HG03342 (cell line): Measurements from ENCODE around the gene DNAJC7.
A peak's percentile ranks its signal among the peaks of the same experiment; 100 is the strongest.
"Not testable (repeated sequence)": the region's sequence is repeated elsewhere in the genome, so short reads cannot be mapped to it uniquely, and the experiment has no call there.

Experiments
- ATAC-seq: cut with Tn5 transposase; IDR thresholded peaks from one replicate; pipeline ENCODE4 v1.9.1; 2021; ENCODE audit warnings: mild to moderate bottlenecking, moderate library complexity; ENCODE audit not compliant: unreplicated experiment

DNAJC7 gene

DNA sequence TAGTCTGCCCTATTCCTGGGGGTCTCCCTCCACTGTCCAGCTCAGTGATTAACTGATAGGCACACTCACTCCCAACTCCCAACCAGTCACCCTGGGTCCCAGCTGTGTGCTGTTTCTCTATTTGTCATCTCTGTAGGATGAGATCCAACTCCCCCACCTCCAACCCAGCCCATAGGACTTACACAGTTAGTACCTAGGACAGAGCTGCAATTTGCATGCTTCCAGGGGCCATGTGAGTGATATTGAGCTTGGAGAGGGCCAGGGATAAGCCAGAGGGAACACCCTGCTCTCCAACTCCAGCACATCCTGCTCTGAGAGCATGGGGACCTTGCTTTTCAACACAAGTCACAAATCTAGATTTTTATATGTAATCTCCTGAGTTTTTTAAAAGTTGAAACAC is 24.4 kb upstream of the DNAJC7 start:
- ATAC-seq = no peak

DNA sequence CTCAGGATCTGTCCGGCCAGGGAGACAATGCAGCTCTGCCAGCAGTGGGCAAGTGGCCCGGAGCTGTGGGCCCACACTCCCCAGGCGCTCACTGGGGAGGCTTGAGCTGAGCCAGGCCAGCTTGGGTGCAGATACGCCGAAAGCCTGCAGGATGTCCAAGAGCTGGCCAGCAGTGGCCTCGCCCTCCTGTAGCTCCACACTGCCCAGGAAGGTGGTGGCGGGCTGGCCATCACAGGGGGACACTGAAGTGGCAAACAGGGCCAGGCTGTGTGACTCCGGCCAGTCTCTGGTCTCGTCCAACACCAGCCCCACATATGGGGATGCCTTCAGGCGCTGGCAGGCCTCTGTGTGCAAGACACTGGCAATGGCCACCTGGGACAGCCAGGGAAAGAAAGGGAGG is 23.6 kb upstream of the DNAJC7 start:
- ATAC-seq = no peak

DNA sequence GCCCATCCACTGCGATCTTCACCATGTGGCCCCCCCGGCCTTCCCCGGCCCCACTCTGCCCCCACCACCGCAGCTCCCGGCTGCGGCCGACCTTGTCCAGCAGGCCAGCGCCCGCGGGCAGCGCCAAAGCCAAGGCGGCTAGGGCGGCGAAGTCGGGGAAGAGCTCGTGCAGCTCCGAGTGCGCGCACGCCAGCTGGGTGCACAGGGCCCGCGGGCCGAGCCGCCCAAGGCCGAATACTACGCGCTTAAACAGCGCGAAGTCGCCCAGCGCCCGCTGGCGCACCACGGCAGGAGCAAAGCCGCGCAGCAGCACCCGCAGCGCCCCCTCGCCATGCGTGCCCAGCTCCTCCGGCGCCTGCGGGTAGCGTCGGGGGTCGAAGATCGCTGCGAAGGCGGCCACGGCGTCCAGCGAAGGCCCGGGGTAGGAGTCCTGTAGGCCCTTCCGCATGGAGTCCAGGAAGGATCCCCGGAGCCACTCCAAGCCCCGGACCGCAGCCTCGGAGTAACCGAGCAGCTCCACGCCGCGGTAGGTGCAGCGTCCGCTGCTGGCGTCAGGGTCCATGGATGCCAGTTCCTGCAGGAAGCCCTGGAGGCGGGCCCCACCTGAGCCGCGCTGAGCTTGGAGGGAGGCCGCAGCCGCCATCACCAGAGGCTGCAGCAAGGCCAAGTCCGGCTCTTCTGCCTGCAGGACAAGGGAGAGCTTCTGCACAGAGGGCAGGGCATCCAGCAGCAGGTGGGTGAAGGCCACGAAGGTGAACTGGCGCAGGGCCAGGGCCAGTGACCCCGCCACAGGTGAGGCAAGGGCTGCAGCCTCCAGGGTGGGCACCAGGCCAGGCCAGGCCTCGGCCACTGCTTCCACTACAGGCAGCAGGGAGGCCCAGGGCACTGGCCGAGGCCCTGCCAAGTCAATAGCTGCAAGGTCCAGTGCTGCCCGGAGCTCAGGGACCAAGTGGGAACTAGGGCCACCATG is 22.8 kb upstream of the DNAJC7 start:
- no peak for ATAC-seq

DNA sequence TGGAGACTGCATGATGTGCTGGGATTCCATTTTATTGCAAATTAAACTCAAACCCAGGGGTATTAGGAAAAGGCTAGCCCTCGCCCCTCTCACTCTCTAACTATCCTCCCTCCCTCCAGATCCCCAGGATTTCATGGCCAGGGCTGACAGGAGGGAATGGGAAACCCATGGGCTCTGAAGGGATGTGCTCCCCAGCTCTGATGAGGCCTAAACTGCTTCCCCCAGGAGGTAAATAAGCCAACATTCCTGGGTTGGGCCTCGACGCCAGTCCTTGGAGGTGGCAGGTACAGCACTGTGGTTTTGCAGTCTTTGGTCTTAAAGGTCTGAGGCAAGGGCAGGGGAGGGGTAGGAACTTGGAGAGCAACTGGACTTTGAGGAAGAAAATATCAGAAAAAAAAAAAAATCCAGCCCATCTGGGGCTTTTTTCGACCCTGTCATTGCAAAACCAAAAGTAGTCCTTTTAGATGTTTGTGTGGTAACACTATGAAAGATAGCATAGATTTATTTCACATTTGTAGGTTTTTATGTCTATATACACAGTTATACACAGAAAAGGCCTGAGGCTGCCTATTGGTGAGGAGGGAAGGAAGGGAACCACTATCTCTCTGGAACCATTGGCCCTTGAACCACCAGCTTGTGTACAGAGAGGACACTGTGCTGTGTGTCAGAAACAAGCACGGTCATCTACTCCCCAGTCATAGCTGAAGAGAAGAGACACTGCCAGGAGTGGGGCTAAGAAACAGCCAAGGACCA is 21.2 kb upstream of the DNAJC7 start:
- ATAC-seq = no peak

DNA sequence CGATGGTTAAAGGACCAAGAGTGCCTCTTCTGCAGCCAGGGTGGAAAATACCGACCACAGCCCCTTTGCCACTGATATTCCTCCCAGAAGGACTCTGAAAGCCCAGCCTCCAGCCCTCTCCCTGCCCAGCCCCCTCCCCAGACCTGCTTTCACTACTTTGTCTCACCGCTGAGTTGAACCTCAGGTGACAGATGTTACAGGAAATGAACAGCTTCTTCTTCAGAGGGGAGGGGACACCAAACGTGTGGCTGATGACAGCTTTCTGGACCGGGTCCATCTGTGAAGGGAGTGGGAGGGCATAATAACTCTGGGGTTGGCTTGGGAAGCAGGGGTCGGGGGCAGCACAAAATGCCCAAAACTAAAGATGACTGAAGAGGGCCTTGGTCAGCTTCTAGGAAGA is 16.8 kb upstream of the DNAJC7 start:
- no peak for ATAC-seq

DNA sequence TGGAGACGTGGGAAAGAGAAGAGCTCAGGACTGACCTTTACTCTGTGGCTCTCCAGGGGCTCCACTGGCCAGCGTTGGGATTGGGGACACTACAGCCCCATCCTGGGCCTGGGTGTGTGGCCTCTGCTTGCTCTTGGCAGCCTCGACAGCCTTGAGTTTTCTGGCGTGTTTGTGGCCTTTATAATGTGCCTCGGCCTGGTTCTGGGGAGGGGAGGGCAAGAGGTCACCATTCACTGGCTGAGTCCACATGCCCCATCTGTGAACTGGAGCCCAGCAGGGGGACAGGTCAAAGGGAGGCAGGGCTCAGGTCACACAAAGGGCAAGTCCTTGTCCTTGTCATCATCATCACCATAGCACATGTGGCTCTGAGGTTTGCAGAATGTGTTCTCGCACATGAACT is 14.3 kb upstream of the DNAJC7 start:
- ATAC-seq = no peak

DNA sequence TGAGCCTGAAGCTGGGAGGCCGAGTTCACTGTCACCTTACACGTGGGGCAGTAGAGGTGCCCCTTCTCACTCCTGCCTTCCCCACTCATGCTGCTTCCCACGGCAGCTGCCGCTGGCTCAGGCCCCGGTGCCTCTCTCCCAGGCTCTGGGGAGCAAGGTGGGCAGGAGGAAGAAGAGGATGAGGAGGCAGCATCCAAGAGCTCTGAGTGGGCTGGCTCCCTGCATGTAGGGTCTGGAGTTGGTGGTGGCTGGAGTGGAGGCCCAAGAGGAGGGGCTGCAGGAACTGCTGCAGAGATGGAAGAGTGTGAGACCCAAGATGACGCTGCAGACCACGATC is 11.5 kb upstream of the DNAJC7 start:
- no peak for ATAC-seq

DNA sequence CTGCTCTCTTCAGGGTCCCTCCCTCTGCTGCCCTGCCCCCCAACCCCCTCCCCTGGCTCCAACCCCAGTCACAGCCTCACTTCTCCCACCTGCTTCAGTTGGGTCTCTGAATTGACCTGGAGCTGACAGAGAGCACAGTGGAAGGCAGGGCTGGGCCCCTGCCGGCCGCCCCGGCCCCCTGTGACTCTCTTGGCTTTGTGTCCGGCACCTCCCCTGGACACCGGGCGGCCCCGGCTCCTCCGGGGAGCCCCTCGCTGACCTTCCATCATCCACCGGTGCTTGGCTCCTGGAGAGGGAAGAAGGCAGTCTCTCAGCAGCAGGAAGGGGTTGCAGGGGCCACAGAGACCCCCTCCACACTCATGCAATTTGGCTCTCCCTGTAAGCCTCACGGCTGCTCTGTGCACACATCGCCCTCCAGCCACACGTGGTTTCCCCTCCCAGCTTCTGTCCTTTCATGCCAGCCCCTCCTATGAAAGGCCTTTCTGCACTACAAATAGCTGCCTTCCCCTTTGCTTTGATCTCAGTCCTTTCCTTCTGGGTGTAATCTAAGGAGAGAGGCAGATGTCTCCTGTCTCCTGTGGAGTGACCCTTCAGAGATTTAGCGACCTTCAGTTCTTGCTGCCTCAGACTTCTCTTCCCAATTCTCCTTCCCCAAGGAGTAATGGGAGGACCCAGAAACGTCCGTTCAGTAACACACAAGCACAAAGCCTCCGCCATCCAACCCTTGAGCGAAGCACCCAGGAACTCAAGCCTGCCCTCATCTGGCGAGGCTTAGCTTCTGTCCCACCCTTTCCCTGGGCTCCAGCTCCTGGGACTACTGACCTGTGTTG is 10.9 kb upstream of the DNAJC7 start:
- ATAC-seq = no peak

DNA sequence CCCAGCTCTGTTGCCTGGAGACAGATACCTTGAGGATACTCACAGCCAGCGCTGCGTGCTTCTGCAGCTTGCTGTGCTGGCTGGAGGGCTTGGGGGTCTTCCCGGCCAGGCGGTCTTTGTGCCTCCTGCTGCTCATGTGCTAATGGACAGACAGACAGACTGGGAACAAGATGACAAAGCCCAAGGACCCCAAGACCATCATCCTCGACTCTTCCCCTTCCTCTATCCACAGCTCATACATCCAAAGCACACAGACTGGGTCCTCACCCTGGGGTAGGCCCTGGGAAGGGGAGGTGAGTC is 10.3 kb upstream of the DNAJC7 start:
- ATAC-seq = no peak

DNA sequence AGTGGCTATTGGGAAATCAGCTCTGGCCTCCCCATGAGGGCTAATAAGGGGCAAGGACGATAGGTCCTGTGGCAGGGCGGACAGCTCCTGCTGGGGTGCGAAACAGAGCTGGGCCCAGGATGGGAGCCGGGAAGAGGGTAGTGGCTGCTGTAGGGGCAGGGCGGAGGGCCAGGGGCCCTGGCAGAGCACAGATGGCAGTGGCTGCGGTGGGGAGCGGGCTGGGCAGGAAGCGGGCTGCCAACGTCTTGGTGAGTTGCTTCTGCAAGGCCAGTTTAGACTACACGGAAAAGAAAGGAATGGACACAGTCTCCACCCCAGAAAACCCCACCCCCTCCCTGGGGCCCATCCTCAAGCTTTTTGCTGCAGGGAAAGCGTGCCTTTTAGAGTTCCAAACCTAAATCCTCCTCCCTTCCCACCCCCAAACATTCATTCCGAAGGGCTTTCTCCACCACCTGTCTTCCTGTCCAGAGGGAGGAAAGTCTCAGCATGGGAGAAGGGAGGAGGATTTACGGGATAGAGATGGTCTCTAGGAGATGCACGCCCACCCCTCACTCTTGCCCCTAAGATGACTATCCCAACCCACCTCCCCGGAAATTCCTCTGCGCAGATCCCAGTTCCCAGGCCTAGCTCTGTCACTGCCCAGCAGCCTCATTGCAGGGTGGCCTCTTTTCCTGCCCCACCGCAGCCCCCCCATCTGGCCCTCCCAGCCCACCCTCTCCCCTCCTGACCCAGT is 9.8 kb upstream of the DNAJC7 start:
- ATAC-seq = no peak

DNA sequence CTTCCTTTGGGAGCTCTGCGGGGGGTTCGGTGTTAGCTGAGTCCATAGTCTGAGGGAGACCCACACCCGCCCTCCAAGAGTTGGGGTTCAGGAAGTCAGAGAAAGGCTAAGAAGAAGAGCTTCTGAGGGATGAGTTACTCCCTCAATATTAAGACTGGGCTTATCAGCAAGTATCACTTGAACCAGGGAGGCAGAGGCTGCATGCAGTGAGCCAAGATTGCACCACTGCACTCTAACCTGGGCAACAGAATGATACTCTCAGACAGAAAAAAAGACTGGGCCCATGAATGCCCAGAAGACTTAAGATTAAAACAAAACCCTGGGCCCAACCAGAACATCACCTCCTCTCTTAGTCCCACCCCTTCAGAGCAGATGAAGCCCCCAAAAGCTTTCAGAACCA is 8.7 kb upstream of the DNAJC7 start:
- no peak for ATAC-seq

DNA sequence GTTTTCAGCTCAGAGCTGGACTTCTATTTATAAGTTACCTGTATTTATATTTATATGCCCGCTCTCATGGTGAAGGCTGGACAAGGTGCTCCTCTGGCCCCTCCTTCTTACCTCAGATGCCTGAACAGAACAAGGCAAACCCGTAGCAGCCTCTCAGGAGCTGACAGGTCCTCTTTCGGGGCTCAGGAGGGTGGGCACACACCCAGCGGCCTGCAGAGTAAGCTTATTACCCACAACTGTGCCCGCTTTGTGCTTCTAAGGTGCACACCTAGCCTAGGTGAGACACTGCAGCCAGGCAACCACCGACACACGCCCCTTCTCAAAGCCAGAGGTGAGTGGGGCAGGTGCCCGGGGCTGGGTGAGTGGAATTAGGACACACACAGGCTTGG is 7.9 kb upstream of the DNAJC7 start:
- no peak for ATAC-seq

DNA sequence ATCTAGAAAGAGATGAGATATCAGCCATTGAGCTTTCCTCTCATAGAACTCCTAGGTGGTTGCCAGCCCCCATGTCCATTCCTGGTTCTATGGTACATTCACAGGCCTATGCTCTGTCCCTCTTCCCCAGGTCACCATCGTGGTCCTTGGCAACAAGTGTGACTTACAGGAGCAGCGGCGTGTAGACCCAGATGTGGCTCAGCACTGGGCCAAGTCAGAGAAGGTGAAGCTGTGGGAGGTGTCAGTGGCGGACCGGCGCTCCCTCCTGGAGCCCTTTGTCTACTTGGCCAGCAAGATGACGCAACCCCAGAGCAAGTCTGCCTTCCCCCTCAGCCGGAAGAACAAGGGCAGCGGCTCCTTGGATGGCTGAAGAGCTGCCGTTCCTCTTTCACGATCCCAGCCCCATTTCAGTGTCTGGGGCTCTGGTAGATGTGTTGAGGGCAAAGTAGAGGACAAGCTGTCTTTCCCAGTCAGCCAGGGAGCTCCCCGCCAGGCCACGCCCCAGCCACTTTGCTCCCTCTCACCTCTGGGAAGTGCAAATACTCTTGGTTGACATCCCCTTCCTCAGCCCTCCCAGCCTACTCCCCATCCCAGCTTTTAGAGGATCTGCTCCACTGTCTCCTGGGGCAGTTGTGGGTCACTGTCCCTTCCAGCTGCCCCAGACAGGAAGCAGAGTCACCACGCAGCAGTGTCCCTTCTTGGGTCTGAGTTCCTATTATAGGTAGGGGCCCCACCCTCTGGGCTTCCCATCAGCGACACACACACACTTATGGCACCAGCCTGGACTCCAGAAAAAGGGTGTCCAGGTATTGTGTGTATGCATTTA is 6.5 kb upstream of the DNAJC7 start:
- ATAC-seq = no peak

DNA sequence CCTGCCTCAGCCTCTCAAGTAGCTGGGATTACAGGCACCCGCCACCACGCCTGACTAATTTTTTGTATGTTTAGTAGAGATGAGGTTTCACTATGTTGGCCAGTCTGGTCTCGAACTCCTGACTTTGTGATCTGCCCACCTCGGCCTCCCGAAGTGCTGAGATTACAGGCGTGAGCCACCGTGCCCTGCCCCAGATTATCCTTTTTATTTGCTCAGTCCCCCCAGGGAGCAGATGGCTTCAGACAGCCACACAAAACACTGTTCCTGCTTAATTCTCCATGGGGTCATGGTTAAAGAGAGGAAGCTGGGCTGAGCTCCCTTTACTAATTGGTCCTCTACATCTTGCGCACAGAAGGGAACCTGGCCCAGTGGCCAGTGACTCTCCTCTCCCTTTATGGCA is 3.6 kb upstream of the DNAJC7 start:
- not testable (repeated sequence) for ATAC-seq

DNA sequence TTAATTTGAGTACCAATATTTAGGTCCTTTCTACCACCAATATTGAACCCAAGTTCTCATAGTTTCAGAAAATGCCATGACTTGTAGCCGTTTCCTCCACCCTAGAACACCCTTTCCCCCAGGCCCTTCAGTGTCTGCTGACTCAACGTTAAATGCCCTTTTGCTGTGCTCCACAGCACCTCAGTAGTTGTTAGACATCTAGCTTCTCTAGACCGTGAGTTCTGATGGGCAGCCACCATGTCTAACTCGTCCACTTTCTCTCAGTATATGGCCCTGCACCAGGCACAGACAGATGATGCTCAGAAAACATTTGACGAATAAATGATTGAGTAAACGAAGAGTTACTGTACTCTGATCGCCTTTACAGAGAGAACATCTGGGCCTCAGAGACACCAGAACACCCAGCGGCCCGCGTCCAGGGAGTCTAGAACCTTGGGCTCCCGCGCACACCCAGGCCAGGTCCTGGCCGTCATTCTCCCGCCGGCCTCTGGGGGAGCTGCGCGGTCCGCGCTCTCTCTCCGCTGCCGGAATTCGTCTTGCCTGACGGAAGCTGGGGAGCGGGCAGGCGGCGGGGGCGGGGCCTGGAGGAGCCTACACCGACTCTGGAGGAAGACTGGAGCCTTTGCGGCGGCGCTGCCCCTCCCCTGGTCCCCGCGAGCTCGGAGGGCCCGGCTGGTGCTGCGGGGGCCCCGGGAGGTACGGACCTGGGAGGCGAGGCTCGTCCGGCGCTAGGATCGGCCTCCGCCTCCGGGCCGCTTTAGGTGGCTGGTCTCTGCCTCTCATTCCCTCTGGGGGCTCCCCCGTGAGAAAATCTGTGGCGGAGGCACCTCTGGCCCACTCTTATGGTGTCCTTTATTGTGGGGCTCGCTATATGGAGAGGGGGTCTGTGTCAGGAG is 2.5 kb upstream of the DNAJC7 start, which contains the start of gene NKIRAS2:
Gene NKIRAS2 (plus strand): TSS at position 582 of the 896 bp plus-strand sequence. CDS start 1,488 bp downstream, outside the sequence.
- ATAC-seq = peak; percentile 61

DNA sequence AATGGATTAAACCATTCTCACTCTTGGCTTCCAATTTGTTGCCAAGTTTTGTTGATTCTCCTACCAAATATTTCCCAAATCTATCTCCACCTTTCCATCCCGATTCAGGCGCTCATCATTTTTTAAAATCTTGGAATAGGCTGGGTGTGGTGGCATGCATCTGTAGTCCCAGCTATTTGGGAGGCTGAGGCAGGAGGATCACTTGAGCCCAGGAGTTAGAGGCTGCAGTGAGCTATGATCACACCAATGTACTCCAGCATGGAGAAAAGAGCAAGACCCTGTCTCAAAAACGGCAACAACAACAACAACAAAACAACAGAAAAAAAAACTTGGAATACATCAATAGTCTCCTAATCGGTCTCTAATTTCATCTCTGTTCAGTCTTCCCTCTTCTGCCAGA is 1.7 kb upstream of the DNAJC7 start:
- no peak for ATAC-seq

DNA sequence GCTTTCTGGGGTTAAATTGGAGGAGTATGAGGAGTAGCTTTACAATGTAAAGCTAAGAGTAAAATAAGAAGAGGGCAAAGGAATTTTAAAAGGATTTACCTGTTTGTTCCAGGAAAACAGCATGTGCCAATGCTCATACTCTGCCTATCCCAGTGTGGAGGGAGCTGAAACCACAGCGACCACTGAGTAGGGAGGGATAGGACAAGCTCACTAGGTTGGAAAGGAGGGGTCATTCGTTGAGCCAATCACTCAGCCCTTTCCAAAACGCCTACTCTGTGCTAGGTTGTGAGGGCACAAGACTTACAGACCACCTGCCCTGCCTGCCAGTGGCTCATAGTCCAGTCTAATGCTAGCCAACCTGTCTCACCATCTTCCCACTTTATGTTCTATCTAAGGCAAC is 1.1 kb upstream of the DNAJC7 start:
- ATAC-seq = no peak

DNA sequence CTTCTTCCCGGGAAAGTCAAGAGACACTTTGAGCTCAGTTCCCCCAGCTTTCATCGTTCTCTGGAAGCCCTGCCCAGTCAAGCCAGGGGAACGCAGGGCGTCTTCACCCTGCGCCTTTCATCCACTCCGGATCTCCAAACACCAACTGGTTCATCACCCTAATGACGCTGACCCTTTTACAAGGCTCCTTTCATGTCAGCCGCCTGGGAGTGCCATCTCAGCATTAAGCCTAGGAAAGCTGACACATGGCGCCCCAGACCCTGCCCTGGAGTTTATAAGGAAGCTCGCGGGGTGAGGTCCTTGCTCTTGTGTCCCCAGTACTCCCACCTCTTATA is 594 bp upstream of the DNAJC7 start:
- ATAC-seq = peak; percentile 4

DNA sequence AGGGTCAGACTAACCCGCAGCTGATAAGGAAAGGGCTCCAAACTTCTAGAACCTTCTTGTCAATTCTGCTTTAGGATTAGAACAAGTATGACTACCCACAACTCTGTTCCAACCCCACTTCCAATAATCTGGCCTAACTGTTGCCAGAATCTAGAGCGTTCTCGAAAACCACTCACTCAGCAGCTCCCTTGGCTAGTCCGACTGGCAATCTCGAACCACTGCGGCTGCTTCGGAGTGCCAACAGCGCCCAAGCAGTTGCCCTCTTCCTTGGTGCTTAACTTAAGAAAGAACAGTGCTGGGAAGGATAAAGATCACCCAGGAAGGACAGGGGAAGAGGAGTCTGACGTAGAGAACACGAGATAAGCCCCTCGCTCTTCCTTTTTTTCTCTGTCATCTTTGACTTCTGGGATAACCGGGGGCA is 818 bp downstream of the DNAJC7 start:
- ATAC-seq = no peak
